Astrocyte of the spinal cord (primary cell): ENCODE results near the gene HSPA1L.
"Not testable (repeated sequence)": the region's sequence is repeated elsewhere in the genome, so short reads cannot be mapped to it uniquely, and the experiment has no call there.

Experiments used
- DNase-seq: peaks from one replicate; pipeline ENCODE4 v3.0.0; 2011; ENCODE audit warnings: low read depth, low spot score
- H3K4me3 ChIP-seq: 2 replicates; pipeline ENCODE4 v1.5.1; 2011; ENCODE audit warnings: low read depth, mild to moderate bottlenecking, low read length, moderate library complexity
- CTCF ChIP-seq: IDR thresholded peaks from 2 replicates; pipeline ENCODE4 v1.5.1; 2012; ENCODE audit warnings: low read depth, mild to moderate bottlenecking, low read length, inconsistent platforms
- in situ Hi-C: cut with HindIII; loops from 2 replicates; pipeline ENCODE4 v1.10.0; 2017; ENCODE audit warnings: low sequenced_read_pairs

Gene HSPA1L

GRCh38 chr6:31847276-31847978, 32.3 kb upstream of the HSPA1L start:
- no peak for TF ChIP-seq CTCF
- in situ Hi-C loops: no loop called here
- no peak for DNase-seq

GRCh38 chr6:31844507-31844906, 29.4 kb upstream of the HSPA1L start:
- TF ChIP-seq CTCF: no peak
- in situ Hi-C loops: no loop called here
- DNase-seq: no peak
- H3K4me3 ChIP-seq: no peak overlapping the region

More at GRCh38 chr6:31847276-31847978, 32.3 kb upstream of the HSPA1L start:
- H3K4me3 ChIP-seq: no peak overlapping the region

- H3K4me3 ChIP-seq: no peak overlapping the region
- DNase-seq: no peak
- in situ Hi-C loops: no loop called here
- no peak for TF ChIP-seq CTCF
Measured at GRCh38 chr6:31842053-31842452, 27.0 kb upstream of the HSPA1L start.

- H3K4me3 ChIP-seq, in situ Hi-C loops, DNase-seq: not testable (repeated sequence)
Measured at GRCh38 chr6:31839779-31840126, 24.7 kb upstream of the HSPA1L start.

GRCh38 chr6:31838968-31839367, 23.9 kb upstream of the HSPA1L start:
- TF ChIP-seq CTCF: no peak
- in situ Hi-C loops: no loop called here
- no peak for DNase-seq
- no peak overlapping the region for H3K4me3 ChIP-seq

GRCh38 chr6:31838114-31838553, 23.1 kb upstream of the HSPA1L start:
- DNase-seq, in situ Hi-C loops: not testable (repeated sequence)
- H3K4me3 ChIP-seq: peak overlapping the region; percentile 79

- no peak for DNase-seq
- in situ Hi-C loops: no loop called here
- no peak for TF ChIP-seq CTCF
- peak overlapping the region; percentile 79 for H3K4me3 ChIP-seq
Measured at GRCh38 chr6:31837369-31838113, 22.5 kb upstream of the HSPA1L start.
